ENCODE results near the gene IDI1. TPM values are rescaled to one million over a fixed set of nuclear protein-coding genes. Genes with fewer than 3 reads are reported as not detected.

IDI1 gene
- total and polyA plus RNA-seq, 2 of the 13 experiments (the other 11 are each of a cell fraction or from before 2014, with no cell fraction given): 44.4 to 145 TPM

GRCh38 chr10:1058017-1058416 is 9.1 kb upstream of the IDI1 start (continued):
- TF ChIP-seq, protein P1, sequence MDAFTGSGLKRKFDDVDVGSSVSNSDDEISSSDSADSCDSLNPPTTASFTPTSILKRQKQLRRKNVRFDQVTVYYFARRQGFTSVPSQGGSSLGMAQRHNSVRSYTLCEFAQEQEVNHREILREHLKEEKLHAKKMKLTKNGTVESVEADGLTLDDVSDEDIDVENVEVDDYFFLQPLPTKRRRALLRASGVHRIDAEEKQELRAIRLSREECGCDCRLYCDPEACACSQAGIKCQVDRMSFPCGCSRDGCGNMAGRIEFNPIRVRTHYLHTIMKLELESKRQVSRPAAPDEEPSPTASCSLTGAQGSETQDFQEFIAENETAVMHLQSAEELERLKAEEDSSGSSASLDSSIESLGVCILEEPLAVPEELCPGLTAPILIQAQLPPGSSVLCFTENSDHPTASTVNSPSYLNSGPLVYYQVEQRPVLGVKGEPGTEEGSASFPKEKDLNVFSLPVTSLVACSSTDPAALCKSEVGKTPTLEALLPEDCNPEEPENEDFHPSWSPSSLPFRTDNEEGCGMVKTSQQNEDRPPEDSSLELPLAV (CRISPR knock-in tag; conservative IDR thresholded peaks at IDR 0.05; ENCODE audit: low read depth): no peak
- TF ChIP-seq MIXL1 (CRISPR knock-in tag; IDR thresholded peaks at IDR 0.05) (no peak), ZC3H13 (CRISPR knock-in tag; IDR thresholded peaks at IDR 0.05) (no peak), MNT (IDR thresholded peaks at IDR 0.05) (no peak), ZNF331 (CRISPR knock-in tag; IDR thresholded peaks at IDR 0.05) (peak; percentile 16; the same call in 1 of the 2 replicates), TSC22D2 (CRISPR knock-in tag; IDR thresholded peaks at IDR 0.05; ENCODE audit: borderline replicate concordance) (no peak), ETS1 (CRISPR knock-in tag; IDR thresholded peaks at IDR 0.05) (no peak), ZNF543 (CRISPR knock-in tag; IDR thresholded peaks at IDR 0.05) (no peak), PTBP1 (IDR thresholded peaks at IDR 0.05; ENCODE audit: low read depth, low read length, poor library complexity, severe bottlenecking) (no peak), GABPA (IDR thresholded peaks at IDR 0.05; ENCODE audit: low read depth, low read length) (no peak), GABPA (CRISPR knock-in tag; IDR thresholded peaks at IDR 0.05; ENCODE audit: low read depth) (peak; percentile 45; the same call in 1 of the 2 replicates), MAFF (IDR thresholded peaks at IDR 0.05; ENCODE audit: low read depth, low read length) (no peak), HOXA3 (CRISPR knock-in tag; IDR thresholded peaks at IDR 0.05) (peak; percentile 36; the same call in 1 of the 2 replicates), AGO2 (optimal IDR thresholded peaks at IDR 0.05; ENCODE audit: low read depth, low read length) (no peak), PPARG (CRISPR knock-in tag; conservative IDR thresholded peaks at IDR 0.05) (no peak), ZNF713 (CRISPR knock-in tag; IDR thresholded peaks at IDR 0.05) (no peak), POLR2A (IDR thresholded peaks at IDR 0.05; ENCODE audit: insufficient read depth in 1 of 2, low read depth in 2 of 2, low read length in 2 of 2) (peak in 1 of 2 experiments; percentile 25; a peak in 1 of 4 replicates), FOXM1 (CRISPR knock-in tag; IDR thresholded peaks at IDR 0.05) (no peak)
- TF ChIP-seq, protein P2, sequence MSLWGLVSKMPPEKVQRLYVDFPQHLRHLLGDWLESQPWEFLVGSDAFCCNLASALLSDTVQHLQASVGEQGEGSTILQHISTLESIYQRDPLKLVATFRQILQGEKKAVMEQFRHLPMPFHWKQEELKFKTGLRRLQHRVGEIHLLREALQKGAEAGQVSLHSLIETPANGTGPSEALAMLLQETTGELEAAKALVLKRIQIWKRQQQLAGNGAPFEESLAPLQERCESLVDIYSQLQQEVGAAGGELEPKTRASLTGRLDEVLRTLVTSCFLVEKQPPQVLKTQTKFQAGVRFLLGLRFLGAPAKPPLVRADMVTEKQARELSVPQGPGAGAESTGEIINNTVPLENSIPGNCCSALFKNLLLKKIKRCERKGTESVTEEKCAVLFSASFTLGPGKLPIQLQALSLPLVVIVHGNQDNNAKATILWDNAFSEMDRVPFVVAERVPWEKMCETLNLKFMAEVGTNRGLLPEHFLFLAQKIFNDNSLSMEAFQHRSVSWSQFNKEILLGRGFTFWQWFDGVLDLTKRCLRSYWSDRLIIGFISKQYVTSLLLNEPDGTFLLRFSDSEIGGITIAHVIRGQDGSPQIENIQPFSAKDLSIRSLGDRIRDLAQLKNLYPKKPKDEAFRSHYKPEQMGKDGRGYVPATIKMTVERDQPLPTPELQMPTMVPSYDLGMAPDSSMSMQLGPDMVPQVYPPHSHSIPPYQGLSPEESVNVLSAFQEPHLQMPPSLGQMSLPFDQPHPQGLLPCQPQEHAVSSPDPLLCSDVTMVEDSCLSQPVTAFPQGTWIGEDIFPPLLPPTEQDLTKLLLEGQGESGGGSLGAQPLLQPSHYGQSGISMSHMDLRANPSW (CRISPR knock-in tag; IDR thresholded peaks at IDR 0.05; ENCODE audit: borderline replicate concordance): no peak
- TF ChIP-seq, protein P3, sequence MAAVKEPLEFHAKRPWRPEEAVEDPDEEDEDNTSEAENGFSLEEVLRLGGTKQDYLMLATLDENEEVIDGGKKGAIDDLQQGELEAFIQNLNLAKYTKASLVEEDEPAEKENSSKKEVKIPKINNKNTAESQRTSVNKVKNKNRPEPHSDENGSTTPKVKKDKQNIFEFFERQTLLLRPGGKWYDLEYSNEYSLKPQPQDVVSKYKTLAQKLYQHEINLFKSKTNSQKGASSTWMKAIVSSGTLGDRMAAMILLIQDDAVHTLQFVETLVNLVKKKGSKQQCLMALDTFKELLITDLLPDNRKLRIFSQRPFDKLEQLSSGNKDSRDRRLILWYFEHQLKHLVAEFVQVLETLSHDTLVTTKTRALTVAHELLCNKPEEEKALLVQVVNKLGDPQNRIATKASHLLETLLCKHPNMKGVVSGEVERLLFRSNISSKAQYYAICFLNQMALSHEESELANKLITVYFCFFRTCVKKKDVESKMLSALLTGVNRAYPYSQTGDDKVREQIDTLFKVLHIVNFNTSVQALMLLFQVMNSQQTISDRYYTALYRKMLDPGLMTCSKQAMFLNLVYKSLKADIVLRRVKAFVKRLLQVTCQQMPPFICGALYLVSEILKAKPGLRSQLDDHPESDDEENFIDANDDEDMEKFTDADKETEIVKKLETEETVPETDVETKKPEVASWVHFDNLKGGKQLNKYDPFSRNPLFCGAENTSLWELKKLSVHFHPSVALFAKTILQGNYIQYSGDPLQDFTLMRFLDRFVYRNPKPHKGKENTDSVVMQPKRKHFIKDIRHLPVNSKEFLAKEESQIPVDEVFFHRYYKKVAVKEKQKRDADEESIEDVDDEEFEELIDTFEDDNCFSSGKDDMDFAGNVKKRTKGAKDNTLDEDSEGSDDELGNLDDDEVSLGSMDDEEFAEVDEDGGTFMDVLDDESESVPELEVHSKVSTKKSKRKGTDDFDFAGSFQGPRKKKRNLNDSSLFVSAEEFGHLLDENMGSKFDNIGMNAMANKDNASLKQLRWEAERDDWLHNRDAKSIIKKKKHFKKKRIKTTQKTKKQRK (IDR thresholded peaks at IDR 0.05; ENCODE audit: low read length): no peak
